KMS-11 (cell line): ENCODE data around the gene MYO9B.

ENCODE experiments used
- H2AFZ ChIP-seq: fragments of 200-600 bp; sonication (generic); 2 replicates; pipeline ENCODE4 v1.6.1; 2016; ENCODE audit warnings: antibody characterized with exemption, mixed run types, low read depth
- H3K27ac ChIP-seq: fragments of 200-600 bp; sonication (generic); 2 replicates; pipeline ENCODE4 v1.6.1; 2016; ENCODE audit warnings: mild to moderate bottlenecking, mixed run types
- H3K27me3 ChIP-seq: fragments of 200-600 bp; sonication (generic); 2 replicates; pipeline ENCODE4 v1.6.1; 2017; ENCODE audit warnings: mild to moderate bottlenecking, low read depth, mixed run types, moderate library complexity; ENCODE audit not compliant: insufficient read depth
- H3K36me3 ChIP-seq: fragments of 200-600 bp; sonication (generic); 2 replicates; pipeline ENCODE4 v1.6.1; 2017; ENCODE audit warnings: mild to moderate bottlenecking, mixed run types; ENCODE audit not compliant: insufficient read depth
- H3K4me1 ChIP-seq: fragments of 200-600 bp; sonication (generic); 2 replicates; pipeline ENCODE4 v1.6.1; 2016; ENCODE audit warnings: mild to moderate bottlenecking, low read depth, mixed run types; ENCODE audit not compliant: poor library complexity, severe bottlenecking
- H3K4me2 ChIP-seq: fragments of 200-600 bp; sonication (generic); 2 replicates; pipeline ENCODE4 v1.7.0; 2016; ENCODE audit warnings: mild to moderate bottlenecking, mixed run types
- H3K4me3 ChIP-seq: fragments of 200-600 bp; sonication (generic); IDR thresholded peaks from 2 replicates; pipeline ENCODE4 v1.6.1; 2017; ENCODE audit warnings: low read depth, low read length, mixed read lengths; ENCODE audit not compliant: insufficient read depth
- H3K79me2 ChIP-seq: fragments of 200-600 bp; sonication (generic); 2 replicates; pipeline ENCODE4 v1.6.1; 2016; ENCODE audit warnings: low read depth, mixed run types; ENCODE audit not compliant: insufficient read depth
- H3K9ac ChIP-seq: fragments of 200-600 bp; sonication (generic); 2 replicates; pipeline ENCODE4 v1.6.1; 2016; ENCODE audit warnings: mild to moderate bottlenecking, mixed run types
- H4K20me1 ChIP-seq: fragments of 200-600 bp; sonication (generic); 2 replicates; pipeline ENCODE4 v1.6.1; 2016; ENCODE audit warnings: mild to moderate bottlenecking, mixed run types; ENCODE audit not compliant: insufficient read depth
- TF ChIP-seq, protein P1 (sequence below): fragments of 200-600 bp; sonication (generic); conservative IDR thresholded peaks from 2 replicates; pipeline ENCODE4 v1.6.1; 2017; ENCODE audit warnings: low read depth, mild to moderate bottlenecking, antibody characterized with exemption, low read length, moderate library complexity, mixed read lengths

MYO9B gene

DNA sequence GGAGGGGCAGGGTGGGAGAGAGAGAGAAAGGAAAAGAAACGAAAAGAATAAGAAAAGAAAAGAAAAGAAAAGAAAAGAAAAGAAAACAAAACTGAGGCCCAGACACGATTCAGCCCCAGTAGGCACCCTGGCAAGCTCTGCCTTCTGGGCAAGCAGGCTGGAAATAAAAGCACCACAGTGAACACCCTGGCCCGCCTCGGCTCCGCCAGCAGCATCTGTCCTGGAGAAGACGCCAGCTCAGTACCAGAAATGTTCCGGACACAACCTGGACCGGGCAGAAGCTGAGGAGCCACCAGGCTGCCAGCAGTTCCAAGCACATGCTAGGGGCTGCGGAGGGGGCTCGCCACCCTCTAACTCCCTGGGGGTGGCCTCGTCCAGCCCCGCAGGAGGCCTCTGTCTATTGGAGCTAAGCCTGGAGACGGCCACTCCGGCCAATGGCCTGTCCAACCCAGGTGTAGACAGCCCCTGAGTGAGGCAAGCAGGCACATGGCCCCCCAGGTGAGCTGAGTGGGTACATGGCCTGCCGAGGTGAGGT lies 37.5 kb upstream of the MYO9B start:
- H3K4me3 ChIP-seq: no peak overlapping the region

DNA sequence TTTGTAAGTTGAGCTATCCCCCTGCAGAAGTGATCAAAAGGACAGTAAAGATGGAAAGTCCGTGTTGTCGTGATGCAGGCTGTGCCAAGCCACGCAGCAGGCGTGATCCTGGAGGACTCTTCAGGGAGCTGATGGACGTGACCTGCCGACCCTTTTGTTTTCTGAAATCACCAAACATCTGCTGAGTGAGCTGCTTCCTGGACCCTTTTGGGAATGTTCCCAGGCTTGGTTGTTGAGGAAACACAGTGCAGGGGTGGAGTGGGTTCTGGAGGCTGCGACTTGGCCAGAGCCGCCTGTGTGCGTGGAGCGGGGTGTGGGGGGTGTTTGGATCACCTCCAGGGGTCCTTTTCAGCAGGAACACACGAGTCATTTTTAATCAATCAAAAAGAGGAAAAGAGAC lies 33.6 kb upstream of the MYO9B start:
- TF ChIP-seq, protein P1, sequence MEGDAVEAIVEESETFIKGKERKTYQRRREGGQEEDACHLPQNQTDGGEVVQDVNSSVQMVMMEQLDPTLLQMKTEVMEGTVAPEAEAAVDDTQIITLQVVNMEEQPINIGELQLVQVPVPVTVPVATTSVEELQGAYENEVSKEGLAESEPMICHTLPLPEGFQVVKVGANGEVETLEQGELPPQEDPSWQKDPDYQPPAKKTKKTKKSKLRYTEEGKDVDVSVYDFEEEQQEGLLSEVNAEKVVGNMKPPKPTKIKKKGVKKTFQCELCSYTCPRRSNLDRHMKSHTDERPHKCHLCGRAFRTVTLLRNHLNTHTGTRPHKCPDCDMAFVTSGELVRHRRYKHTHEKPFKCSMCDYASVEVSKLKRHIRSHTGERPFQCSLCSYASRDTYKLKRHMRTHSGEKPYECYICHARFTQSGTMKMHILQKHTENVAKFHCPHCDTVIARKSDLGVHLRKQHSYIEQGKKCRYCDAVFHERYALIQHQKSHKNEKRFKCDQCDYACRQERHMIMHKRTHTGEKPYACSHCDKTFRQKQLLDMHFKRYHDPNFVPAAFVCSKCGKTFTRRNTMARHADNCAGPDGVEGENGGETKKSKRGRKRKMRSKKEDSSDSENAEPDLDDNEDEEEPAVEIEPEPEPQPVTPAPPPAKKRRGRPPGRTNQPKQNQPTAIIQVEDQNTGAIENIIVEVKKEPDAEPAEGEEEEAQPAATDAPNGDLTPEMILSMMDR: no peak
- H3K27ac ChIP-seq: no peak overlapping the region
- H4K20me1 ChIP-seq: no peaks in the 10 kb centered on the region
- no peaks in the 10 kb centered on the region for H3K36me3 ChIP-seq
- no peak overlapping the region for H3K4me3 ChIP-seq
- no peaks in the 10 kb centered on the region for H3K4me1 ChIP-seq
- no peaks in the 10 kb centered on the region for H3K79me2 ChIP-seq
- H2AFZ ChIP-seq: no peak overlapping the region
- H3K9ac ChIP-seq: no peak overlapping the region
- H3K4me2 ChIP-seq: no peak overlapping the region
- peaks cover 11% of the 10 kb centered on the region; the same call in 1 of the 2 replicates for H3K27me3 ChIP-seq

More for the DNA sequence above, 37.5 kb upstream of the MYO9B start:
- no peaks in the 10 kb centered on the region for H3K36me3 ChIP-seq
- no peaks in the 10 kb centered on the region for H3K79me2 ChIP-seq
- no peak overlapping the region for H2AFZ ChIP-seq
- H3K9ac ChIP-seq: no peak overlapping the region
- no peaks in the 10 kb centered on the region for H3K4me1 ChIP-seq
- TF ChIP-seq, protein P1: no peak
- no peaks in the 10 kb centered on the region for H4K20me1 ChIP-seq
- peaks cover 13% of the 10 kb centered on the region; the same call in 1 of the 2 replicates for H3K27me3 ChIP-seq
- no peak overlapping the region for H3K27ac ChIP-seq
- H3K4me2 ChIP-seq: no peak overlapping the region

- no peaks in the 10 kb centered on the region for H4K20me1 ChIP-seq
- no peaks in the 10 kb centered on the region for H3K79me2 ChIP-seq
- no peak overlapping the region for H3K9ac ChIP-seq
- no peak overlapping the region for H3K27ac ChIP-seq
- H3K27me3 ChIP-seq: peaks cover 5% of the 10 kb centered on the region; the same call in 1 of the 2 replicates
- no peaks in the 10 kb centered on the region for H3K4me1 ChIP-seq
- H3K36me3 ChIP-seq: no peaks in the 10 kb centered on the region
- no peak overlapping the region for H3K4me3 ChIP-seq
- no peak overlapping the region for H3K4me2 ChIP-seq
- H2AFZ ChIP-seq: no peak overlapping the region
- TF ChIP-seq, protein P1: no peak
Measured at GRCh38 chr19:17043744-17044143, 31.8 kb upstream of the MYO9B start.

GRCh38 chr19:17045907-17046502 lies 29.6 kb upstream of the MYO9B start:
- Histone ChIP-seq H3K79me2 (no peaks in the 10 kb centered on the region), H3K4me3 (no peak overlapping the region), H3K27ac (no peak overlapping the region), H3K27me3 (no peaks in the 10 kb centered on the region), H3K9ac (no peak overlapping the region), H3K36me3 (no peaks in the 10 kb centered on the region; the same call in 1 of the 2 replicates), H4K20me1 (no peaks in the 10 kb centered on the region), H3K4me2 (no peak overlapping the region), H3K4me1 (no peaks in the 10 kb centered on the region), H2AFZ (no peak overlapping the region)
- TF ChIP-seq, protein P1: no peak
